ENCODE results near the gene COG2.

DNA sequence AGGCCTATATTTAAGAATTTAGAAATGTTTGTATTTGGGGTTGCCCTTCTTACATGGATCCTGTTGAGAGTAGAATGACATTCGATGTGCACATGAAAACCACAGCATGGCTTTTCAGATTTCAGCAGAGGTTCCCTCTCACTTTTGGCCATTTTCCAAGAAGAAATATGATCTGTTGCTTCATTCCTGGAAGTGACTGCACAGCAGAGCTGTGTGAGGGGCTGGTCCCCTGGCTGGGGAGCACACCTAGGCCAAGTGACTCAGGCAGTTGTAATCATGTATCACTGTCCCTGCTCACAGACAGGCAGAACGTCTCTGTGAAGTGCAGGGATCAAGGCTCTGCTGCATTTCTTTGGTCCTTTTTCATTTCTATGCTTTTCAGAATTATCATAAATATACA is 39.3 kb downstream of the COG2 start:
- TF ChIP-seq, protein P1, sequence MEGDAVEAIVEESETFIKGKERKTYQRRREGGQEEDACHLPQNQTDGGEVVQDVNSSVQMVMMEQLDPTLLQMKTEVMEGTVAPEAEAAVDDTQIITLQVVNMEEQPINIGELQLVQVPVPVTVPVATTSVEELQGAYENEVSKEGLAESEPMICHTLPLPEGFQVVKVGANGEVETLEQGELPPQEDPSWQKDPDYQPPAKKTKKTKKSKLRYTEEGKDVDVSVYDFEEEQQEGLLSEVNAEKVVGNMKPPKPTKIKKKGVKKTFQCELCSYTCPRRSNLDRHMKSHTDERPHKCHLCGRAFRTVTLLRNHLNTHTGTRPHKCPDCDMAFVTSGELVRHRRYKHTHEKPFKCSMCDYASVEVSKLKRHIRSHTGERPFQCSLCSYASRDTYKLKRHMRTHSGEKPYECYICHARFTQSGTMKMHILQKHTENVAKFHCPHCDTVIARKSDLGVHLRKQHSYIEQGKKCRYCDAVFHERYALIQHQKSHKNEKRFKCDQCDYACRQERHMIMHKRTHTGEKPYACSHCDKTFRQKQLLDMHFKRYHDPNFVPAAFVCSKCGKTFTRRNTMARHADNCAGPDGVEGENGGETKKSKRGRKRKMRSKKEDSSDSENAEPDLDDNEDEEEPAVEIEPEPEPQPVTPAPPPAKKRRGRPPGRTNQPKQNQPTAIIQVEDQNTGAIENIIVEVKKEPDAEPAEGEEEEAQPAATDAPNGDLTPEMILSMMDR (IDR thresholded peaks at IDR 0.05): no peak
- TF ChIP-seq POLR2A (IDR thresholded peaks at IDR 0.05): no peak
- TF ChIP-seq EP300 (IDR thresholded peaks at IDR 0.05): no peak

Measured in tibial nerve (tissue), 4 donors.